ENCODE measurements around the gene RPS29. TPM values are rescaled to one million over a fixed set of nuclear protein-coding genes. Genes with fewer than 3 reads are reported as not detected.

RPS29 gene
- total RNA-seq, 2 donors from 2014 or later: 1,577 to 1,586 TPM

DNA sequence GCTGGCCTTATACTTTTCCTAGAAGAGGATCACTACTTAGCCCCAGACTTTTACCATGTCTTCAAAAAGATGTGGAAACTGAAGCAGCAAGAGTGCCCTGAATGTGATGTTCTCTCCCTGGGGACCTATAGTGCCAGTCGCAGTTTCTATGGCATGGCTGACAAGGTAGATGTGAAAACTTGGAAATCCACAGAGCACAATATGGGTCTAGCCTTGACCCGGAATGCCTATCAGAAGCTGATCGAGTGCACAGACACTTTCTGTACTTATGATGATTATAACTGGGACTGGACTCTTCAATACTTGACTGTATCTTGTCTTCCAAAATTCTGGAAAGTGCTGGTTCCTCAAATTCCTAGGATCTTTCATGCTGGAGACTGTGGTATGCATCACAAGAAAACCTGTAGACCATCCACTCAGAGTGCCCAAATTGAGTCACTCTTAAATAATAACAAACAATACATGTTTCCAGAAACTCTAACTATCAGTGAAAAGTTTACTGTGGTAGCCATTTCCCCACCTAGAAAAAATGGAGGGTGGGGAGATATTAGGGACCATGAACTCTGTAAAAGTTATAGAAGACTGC, 35.9 kb upstream of the RPS29 start:
- Mint-ChIP-seq H3K27ac (no peak overlapping the region), H3K36me3 (ENCODE audit: low read depth) (peaks cover 28% of the 10 kb centered on the region), H3K27me3 (ENCODE audit: insufficient read depth) (no peaks in the 10 kb centered on the region), H3K4me3 (peak overlapping the region; percentile 98), H3K9me3 (no peaks in the 10 kb centered on the region), H3K4me1 (peaks cover 16% of the 10 kb centered on the region)
- TF ChIP-seq, protein P1, sequence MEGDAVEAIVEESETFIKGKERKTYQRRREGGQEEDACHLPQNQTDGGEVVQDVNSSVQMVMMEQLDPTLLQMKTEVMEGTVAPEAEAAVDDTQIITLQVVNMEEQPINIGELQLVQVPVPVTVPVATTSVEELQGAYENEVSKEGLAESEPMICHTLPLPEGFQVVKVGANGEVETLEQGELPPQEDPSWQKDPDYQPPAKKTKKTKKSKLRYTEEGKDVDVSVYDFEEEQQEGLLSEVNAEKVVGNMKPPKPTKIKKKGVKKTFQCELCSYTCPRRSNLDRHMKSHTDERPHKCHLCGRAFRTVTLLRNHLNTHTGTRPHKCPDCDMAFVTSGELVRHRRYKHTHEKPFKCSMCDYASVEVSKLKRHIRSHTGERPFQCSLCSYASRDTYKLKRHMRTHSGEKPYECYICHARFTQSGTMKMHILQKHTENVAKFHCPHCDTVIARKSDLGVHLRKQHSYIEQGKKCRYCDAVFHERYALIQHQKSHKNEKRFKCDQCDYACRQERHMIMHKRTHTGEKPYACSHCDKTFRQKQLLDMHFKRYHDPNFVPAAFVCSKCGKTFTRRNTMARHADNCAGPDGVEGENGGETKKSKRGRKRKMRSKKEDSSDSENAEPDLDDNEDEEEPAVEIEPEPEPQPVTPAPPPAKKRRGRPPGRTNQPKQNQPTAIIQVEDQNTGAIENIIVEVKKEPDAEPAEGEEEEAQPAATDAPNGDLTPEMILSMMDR (conservative IDR thresholded peaks at IDR 0.05): no peak
- Histone ChIP-seq H3K27me3 (ENCODE audit: control insufficient read depth, insufficient read depth, low read length, poor library complexity, severe bottlenecking) (no peaks in the 10 kb centered on the region), H3K9me3 (ENCODE audit: control insufficient read depth, low read length) (no peaks in the 10 kb centered on the region), H3K4me3 (ENCODE audit: low read length) (peak overlapping the region; percentile 91), H3K4me1 (ENCODE audit: control insufficient read depth, insufficient read depth, low read length) (no peaks in the 10 kb centered on the region), H3K36me3 (ENCODE audit: control insufficient read depth, insufficient read depth, low read length) (peaks cover 55% of the 10 kb centered on the region), H3K9ac (ENCODE audit: extremely low read depth, low read length, poor library complexity, severe bottlenecking) (peak overlapping the region; percentile 24), H3K27ac (ENCODE audit: low read depth, low read length) (no peak overlapping the region)
- WGBS, 2 experiments (ENCODE audit: insufficient coverage in 1 of 2, insufficient read length in 1 of 2): 69 to 77% methylated on average over 3 of the region's 3 CpGs
- no peak for DNase-seq

DNA sequence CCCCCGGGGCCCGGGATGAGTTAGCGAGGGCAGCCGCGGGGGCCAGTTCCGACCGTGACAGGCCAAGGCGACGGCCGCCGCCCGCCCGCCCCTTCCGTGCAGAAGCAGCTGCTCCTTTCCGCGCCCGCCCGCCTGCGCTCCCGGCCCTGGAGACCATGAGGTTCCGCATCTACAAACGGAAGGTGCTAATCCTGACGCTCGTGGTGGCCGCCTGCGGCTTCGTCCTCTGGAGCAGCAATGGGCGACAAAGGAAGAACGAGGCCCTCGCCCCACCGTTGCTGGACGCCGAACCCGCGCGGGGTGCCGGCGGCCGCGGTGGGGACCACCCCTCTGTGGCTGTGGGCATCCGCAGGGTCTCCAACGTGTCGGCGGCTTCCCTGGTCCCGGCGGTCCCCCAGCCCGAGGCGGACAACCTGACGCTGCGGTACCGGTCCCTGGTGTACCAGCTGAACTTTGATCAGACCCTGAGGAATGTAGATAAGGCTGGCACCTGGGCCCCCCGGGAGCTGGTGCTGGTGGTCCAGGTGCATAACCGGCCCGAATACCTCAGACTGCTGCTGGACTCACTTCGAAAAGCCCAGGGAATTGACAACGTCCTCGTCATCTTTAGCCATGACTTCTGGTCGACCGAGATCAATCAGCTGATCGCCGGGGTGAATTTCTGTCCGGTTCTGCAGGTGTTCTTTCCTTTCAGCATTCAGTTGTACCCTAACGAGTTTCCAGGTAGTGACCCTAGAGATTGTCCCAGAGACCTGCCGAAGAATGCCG, 35.1 kb upstream of the RPS29 start:
- no peaks in the 10 kb centered on the region for H3K4me1 ChIP-seq (ENCODE audit: control insufficient read depth, insufficient read depth, low read length)
- H3K9me3 Mint-ChIP-seq: no peaks in the 10 kb centered on the region
- H3K9me3 ChIP-seq (ENCODE audit: control insufficient read depth, low read length): no peaks in the 10 kb centered on the region
- 4 to 7% methylated on average over 28 to 65 of the region's 65 CpGs for WGBS, 2 experiments (ENCODE audit: insufficient coverage in 1 of 2, insufficient read length in 1 of 2)
- peaks cover 24% of the 10 kb centered on the region for H3K36me3 Mint-ChIP-seq (ENCODE audit: low read depth)
- peak overlapping the region; percentile 98 for H3K4me3 Mint-ChIP-seq
- TF ChIP-seq, protein P1 (conservative IDR thresholded peaks at IDR 0.05): peak; percentile 0
- H3K36me3 ChIP-seq (ENCODE audit: control insufficient read depth, insufficient read depth, low read length): peaks cover 52% of the 10 kb centered on the region
- H3K27me3 ChIP-seq (ENCODE audit: control insufficient read depth, insufficient read depth, low read length, poor library complexity, severe bottlenecking): no peaks in the 10 kb centered on the region
- H3K9ac ChIP-seq (ENCODE audit: extremely low read depth, low read length, poor library complexity, severe bottlenecking): peak overlapping the region; percentile 88
- H3K4me1 Mint-ChIP-seq: peaks cover 16% of the 10 kb centered on the region
- DNase-seq: peak; percentile 88
- peak overlapping the region; percentile 91 for H3K4me3 ChIP-seq (ENCODE audit: low read length)
- peak overlapping the region; percentile 97 for H3K27ac Mint-ChIP-seq
- H3K27me3 Mint-ChIP-seq (ENCODE audit: insufficient read depth): no peaks in the 10 kb centered on the region
- H3K27ac ChIP-seq (ENCODE audit: low read depth, low read length): peak overlapping the region; percentile 78

DNA sequence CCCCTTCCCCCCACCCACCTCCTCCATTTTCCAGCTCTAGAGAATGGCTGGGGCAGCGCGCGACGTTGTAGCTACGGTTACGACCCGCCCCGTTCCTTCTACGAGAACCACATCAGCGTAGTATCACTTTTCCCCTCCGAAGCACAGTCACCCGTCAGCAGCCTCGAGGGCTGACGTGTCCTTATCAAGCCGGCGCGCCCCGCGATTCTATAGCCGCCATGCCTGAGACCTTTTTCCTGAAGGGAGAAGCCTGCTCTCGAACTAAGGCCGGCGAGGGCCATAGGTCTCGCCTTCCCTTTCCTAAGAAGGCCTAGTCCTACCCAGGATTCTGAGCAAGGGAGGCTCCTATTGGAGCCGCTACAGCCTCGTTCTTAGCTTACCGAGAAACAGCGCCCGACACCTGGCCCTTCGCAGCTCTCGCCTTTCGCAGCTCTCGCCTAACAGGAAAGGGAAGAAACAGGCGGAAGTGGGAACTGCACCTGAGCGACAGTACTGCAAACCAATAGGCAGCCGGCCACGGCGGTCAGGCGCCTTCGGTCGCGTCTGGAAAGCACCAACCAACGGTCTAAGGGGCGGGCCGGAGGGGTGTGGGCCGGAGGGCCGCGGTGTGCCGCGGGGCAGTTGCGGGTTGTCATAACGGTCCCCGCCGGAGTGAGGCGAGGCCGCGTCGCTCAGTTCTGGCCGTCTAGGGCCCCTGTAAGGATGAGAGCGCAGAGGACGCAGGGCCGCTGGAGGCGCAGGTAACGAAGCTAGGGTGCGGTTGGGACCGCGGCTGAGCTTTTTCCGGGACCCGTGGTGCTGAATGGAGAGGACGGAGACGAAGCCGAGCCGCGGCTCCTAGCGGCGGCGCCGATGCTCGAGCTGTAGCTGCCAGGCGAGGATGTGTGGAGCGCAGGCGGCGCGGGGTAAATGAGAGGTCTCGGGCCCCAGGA, 34.3 kb upstream of the RPS29 start, which contains the start of the genes MGAT2 and RPL36AL:
MGAT2 (plus strand) TSS at position 618 of the 932 bp plus-strand sequence. CDS start 470 bp downstream, outside the sequence.
RPL36AL (minus strand) TSS at position 445 of the 932 bp plus-strand sequence. CDS start 1,522 bp downstream, outside the sequence.
- WGBS, 2 experiments (ENCODE audit: insufficient coverage in 1 of 2, insufficient read length in 1 of 2): 0% methylated on average over 55 to 85 of the region's 85 CpGs
- Histone ChIP-seq H3K27me3 (ENCODE audit: control insufficient read depth, insufficient read depth, low read length, poor library complexity, severe bottlenecking) (no peaks in the 10 kb centered on the region), H3K9me3 (ENCODE audit: control insufficient read depth, low read length) (no peaks in the 10 kb centered on the region), H3K36me3 (ENCODE audit: control insufficient read depth, insufficient read depth, low read length) (peaks cover 52% of the 10 kb centered on the region), H3K4me3 (ENCODE audit: low read length) (peak within 1 kb of the TSS; percentile 91), H3K27ac (ENCODE audit: low read depth, low read length) (peak within 1 kb of the TSS; percentile 93), H3K9ac (ENCODE audit: extremely low read depth, low read length, poor library complexity, severe bottlenecking) (peak within 1 kb of the TSS; percentile 88), H3K4me1 (ENCODE audit: control insufficient read depth, insufficient read depth, low read length) (no peaks in the 10 kb centered on the region)
- Mint-ChIP-seq H3K9me3 (no peaks in the 10 kb centered on the region), H3K27me3 (ENCODE audit: insufficient read depth) (no peaks in the 10 kb centered on the region), H3K4me1 (peaks cover 16% of the 10 kb centered on the region), H3K27ac (peak within 1 kb of the TSS; percentile 97), H3K36me3 (ENCODE audit: low read depth) (peaks cover 19% of the 10 kb centered on the region), H3K4me3 (peak within 1 kb of the TSS; percentile 98)
- peak; percentile 99 for DNase-seq
- TF ChIP-seq, protein P1 (conservative IDR thresholded peaks at IDR 0.05): peak; percentile 63

Data from endodermal cell (in vitro differentiated cells).